ENCODE results near the gene RESF1. TPM values are rescaled to one million over a fixed set of nuclear protein-coding genes. Genes with fewer than 3 reads are reported as not detected.

Gene RESF1
- polyA plus RNA-seq, 3 donors = 26.8 to 82.9 (median 32.7) TPM

DNA sequence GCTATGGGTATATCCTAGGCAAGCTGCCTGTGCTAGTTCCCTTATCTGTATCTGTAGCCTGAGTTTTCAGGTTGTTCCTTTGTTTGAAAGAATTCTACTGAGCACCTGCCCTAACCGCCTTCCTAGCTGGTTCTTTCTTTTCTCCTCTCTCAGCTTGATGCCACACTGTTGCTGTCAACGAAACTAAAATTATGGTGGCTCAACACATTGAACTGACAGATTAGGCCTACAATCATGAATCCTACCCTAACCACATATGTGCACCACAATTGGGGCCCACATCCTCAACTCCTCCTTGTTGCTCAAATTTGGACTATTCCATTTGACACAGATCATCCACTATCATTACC is 36.2 kb upstream of the RESF1 start:
- DNase-seq = no peak
- intact Hi-C loops (cut with micrococcal nuclease) = no loop called here
- TF ChIP-seq, protein P1, sequence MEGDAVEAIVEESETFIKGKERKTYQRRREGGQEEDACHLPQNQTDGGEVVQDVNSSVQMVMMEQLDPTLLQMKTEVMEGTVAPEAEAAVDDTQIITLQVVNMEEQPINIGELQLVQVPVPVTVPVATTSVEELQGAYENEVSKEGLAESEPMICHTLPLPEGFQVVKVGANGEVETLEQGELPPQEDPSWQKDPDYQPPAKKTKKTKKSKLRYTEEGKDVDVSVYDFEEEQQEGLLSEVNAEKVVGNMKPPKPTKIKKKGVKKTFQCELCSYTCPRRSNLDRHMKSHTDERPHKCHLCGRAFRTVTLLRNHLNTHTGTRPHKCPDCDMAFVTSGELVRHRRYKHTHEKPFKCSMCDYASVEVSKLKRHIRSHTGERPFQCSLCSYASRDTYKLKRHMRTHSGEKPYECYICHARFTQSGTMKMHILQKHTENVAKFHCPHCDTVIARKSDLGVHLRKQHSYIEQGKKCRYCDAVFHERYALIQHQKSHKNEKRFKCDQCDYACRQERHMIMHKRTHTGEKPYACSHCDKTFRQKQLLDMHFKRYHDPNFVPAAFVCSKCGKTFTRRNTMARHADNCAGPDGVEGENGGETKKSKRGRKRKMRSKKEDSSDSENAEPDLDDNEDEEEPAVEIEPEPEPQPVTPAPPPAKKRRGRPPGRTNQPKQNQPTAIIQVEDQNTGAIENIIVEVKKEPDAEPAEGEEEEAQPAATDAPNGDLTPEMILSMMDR (IDR thresholded peaks at IDR 0.05) = no peak

DNA sequence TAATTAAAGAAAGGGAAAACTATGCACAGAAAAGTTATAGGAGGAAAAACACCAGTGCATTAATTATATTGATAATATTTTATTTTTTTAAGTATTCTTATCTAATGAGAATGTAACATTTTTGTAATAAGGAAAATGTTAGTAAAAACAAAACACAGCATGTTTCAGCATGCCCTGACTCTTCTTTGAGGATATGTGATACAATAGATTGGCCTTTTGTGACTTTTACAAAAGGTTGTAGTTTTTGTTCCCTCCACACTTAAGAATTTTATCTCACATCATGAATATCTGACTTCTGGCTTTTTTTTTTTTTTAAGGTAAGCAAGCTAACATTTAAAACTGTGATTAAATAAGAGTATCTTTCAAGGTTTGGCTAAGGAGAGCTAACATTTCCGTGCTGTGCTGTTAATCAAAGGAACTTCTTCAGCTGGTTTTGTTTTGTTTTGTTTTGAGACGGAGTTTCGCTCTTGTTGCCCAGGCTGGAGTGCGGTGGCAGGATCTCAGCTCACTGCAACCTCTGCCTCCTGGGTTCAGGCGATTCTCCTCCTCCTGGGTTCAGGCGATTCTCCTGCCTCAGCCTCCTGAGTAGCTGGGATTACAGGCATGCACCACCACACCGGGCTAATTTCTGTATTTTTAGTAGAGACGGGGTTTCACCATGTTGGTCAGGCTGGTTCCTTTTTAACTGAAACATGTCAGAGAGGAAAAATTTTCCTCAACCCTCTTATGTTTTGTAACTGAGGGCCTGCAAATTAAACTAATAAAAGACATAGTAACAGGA is 30.8 kb upstream of the RESF1 start:
- no peaks in the 10 kb centered on the region for H3K27me3 ChIP-seq (ENCODE audit: control insufficient read depth in 2 of 2, insufficient read depth in 2 of 2, low read length in 2 of 2)
- no peaks in the 10 kb centered on the region for H3K79me2 ChIP-seq (ENCODE audit: insufficient read depth, low read length)
- no peaks in the 10 kb centered on the region for H3K4me1 Mint-ChIP-seq
- DNase-seq = no peak
- H3K27me3 Mint-ChIP-seq (ENCODE audit: low read depth in 3 of 3) = peaks cover 0 to 2% (median 0%) of the 10 kb centered on the region in 3 donors
- H4K20me1 ChIP-seq (ENCODE audit: insufficient read depth, low read length) = no peaks in the 10 kb centered on the region
- H3K36me3 ChIP-seq (replicated peaks in 1 of 2; ENCODE audit: control insufficient read depth in 1 of 2, insufficient read depth in 2 of 2, low read length in 2 of 2) = no peaks in the 10 kb centered on the region
- H3K27ac Mint-ChIP-seq = no peak overlapping the region
- TF ChIP-seq, protein P1 (IDR thresholded peaks at IDR 0.05) = no peak
- intact Hi-C loops (cut with micrococcal nuclease) = no loop called here
- WGBS (ENCODE audit: insufficient coverage) = 100% methylated on average over 1 of the region's 8 CpGs
- no peak overlapping the region for H3K4me3 ChIP-seq (replicated peaks in 1 of 3; ENCODE audit: low read depth in 2 of 3, low read length in 3 of 3)
- H3K27ac ChIP-seq (ENCODE audit: low read depth in 1 of 2, low read length in 2 of 2) = no peak overlapping the region
- no peak overlapping the region for H2AFZ ChIP-seq (ENCODE audit: insufficient read depth, low read depth, low read length, poor library complexity, severe bottlenecking)
- H3K4me1 ChIP-seq (ENCODE audit: control insufficient read depth in 1 of 2, insufficient read depth in 2 of 2, low read length in 2 of 2) = no peaks in the 10 kb centered on the region
- no peaks in the 10 kb centered on the region for H3K36me3 Mint-ChIP-seq
- no peak overlapping the region for H3K9ac ChIP-seq (ENCODE audit: insufficient read depth, low read length, poor library complexity, severe bottlenecking)
- H3K4me2 ChIP-seq (replicated peaks; ENCODE audit: extremely low read depth, low read length, poor library complexity, severe bottlenecking) = no peak overlapping the region
- H3K4me3 Mint-ChIP-seq = no peak overlapping the region
- peaks cover 57 to 63% of the 10 kb centered on the region in 2 donors for H3K9me3 ChIP-seq (replicated peaks in 1 of 2; ENCODE audit: control insufficient read depth in 1 of 2, insufficient read depth in 1 of 2, low read length in 2 of 2)
- H3K9me3 Mint-ChIP-seq = peaks cover 22 to 79% (median 67%) of the 10 kb centered on the region in 7 donors

More for the DNA sequence above, 36.2 kb upstream of the RESF1 start:
- H4K20me1 ChIP-seq (ENCODE audit: insufficient read depth, low read length) = no peaks in the 10 kb centered on the region
- H3K36me3 Mint-ChIP-seq = peaks cover 0 to 4% of the 10 kb centered on the region in 2 donors
- peak overlapping the region in 1 of 3 experiments; percentile 39 for H3K4me3 ChIP-seq (replicated peaks in 1 of 3; ENCODE audit: low read depth in 2 of 3, low read length in 3 of 3)
- H3K4me1 ChIP-seq (ENCODE audit: control insufficient read depth in 1 of 2, insufficient read depth in 2 of 2, low read length in 2 of 2) = no peaks in the 10 kb centered on the region
- no peak overlapping the region for H3K9ac ChIP-seq (ENCODE audit: insufficient read depth, low read length, poor library complexity, severe bottlenecking)
- no peak overlapping the region for H3K27ac ChIP-seq (ENCODE audit: low read depth in 1 of 2, low read length in 2 of 2)
- H3K9me3 Mint-ChIP-seq = peaks cover 26 to 72% (median 66%) of the 10 kb centered on the region in 7 donors
- peaks cover 0 to 2% (median 0%) of the 10 kb centered on the region in 3 donors for H3K27me3 Mint-ChIP-seq (ENCODE audit: low read depth in 3 of 3)
- no peak overlapping the region for H2AFZ ChIP-seq (ENCODE audit: insufficient read depth, low read depth, low read length, poor library complexity, severe bottlenecking)
- WGBS (ENCODE audit: insufficient coverage) = 94% methylated on average over 2 of the region's 2 CpGs
- no peaks in the 10 kb centered on the region for H3K79me2 ChIP-seq (ENCODE audit: insufficient read depth, low read length)
- H3K4me1 Mint-ChIP-seq = no peaks in the 10 kb centered on the region
- peaks cover 0 to 11% of the 10 kb centered on the region in 2 donors for H3K36me3 ChIP-seq (replicated peaks in 1 of 2; ENCODE audit: control insufficient read depth in 1 of 2, insufficient read depth in 2 of 2, low read length in 2 of 2)
- no peaks in the 10 kb centered on the region for H3K27me3 ChIP-seq (ENCODE audit: control insufficient read depth in 2 of 2, insufficient read depth in 2 of 2, low read length in 2 of 2)
- H3K9me3 ChIP-seq (replicated peaks in 1 of 2; ENCODE audit: control insufficient read depth in 1 of 2, insufficient read depth in 1 of 2, low read length in 2 of 2) = peaks cover 58 to 68% of the 10 kb centered on the region in 2 donors
- H3K4me2 ChIP-seq (replicated peaks; ENCODE audit: extremely low read depth, low read length, poor library complexity, severe bottlenecking) = no peak overlapping the region
- no peak overlapping the region for H3K4me3 Mint-ChIP-seq
- H3K27ac Mint-ChIP-seq = no peak overlapping the region
